HG02870 (cell line): ENCODE data around the gene SPACDR.
"Not testable (repeated sequence)": the region's sequence is repeated elsewhere in the genome, so short reads cannot be mapped to it uniquely, and the experiment has no call there.

Experiments used
- ATAC-seq: cut with Tn5 transposase; IDR thresholded peaks from one replicate; pipeline ENCODE4 v1.9.1; 2021; ENCODE audit warnings: mild to moderate bottlenecking, moderate library complexity; ENCODE audit not compliant: unreplicated experiment

SPACDR gene

GRCh38 chr7:100464210-100464660 is at the start of gene SPACDR:
Gene SPACDR (minus strand): TSS chr7:100464260. CDS start chr7:100464025, 235 bp downstream.
- ATAC-seq, result no peak

- no peak for ATAC-seq
Observed at GRCh38 chr7:100513212-100513810, 49.3 kb upstream of the SPACDR start.

GRCh38 chr7:100510437-100511239 is 46.6 kb upstream of the SPACDR start:
- ATAC-seq, result no peak

GRCh38 chr7:100509231-100509630 is 45.2 kb upstream of the SPACDR start:
- no peak for ATAC-seq

GRCh38 chr7:100506356-100506923 is 42.4 kb upstream of the SPACDR start:
- ATAC-seq, result no peak

GRCh38 chr7:100504887-100505611 is 41.0 kb upstream of the SPACDR start:
- no peak for ATAC-seq

- not testable (repeated sequence) for ATAC-seq
Observed at GRCh38 chr7:100504031-100504430, 40.0 kb upstream of the SPACDR start.

- ATAC-seq, result not testable (repeated sequence)
Observed at GRCh38 chr7:100500743-100501142, 36.7 kb upstream of the SPACDR start.

- no peak for ATAC-seq
Observed at GRCh38 chr7:100496509-100496908, 32.4 kb upstream of the SPACDR start.

GRCh38 chr7:100493476-100494264 is 29.6 kb upstream of the SPACDR start:
- no peak for ATAC-seq

GRCh38 chr7:100492738-100493475 is 28.8 kb upstream of the SPACDR start:
- ATAC-seq, result no peak

- no peak for ATAC-seq
Observed at GRCh38 chr7:100491192-100491578, 27.1 kb upstream of the SPACDR start.

GRCh38 chr7:100490483-100491191 is 26.6 kb upstream of the SPACDR start:
- no peak for ATAC-seq

- no peak for ATAC-seq
Observed at GRCh38 chr7:100489824-100490223, 25.8 kb upstream of the SPACDR start.

- no peak for ATAC-seq
Observed at GRCh38 chr7:100489121-100489520, 25.1 kb upstream of the SPACDR start.

- no peak for ATAC-seq
Observed at GRCh38 chr7:100488333-100489095, 24.5 kb upstream of the SPACDR start.

GRCh38 chr7:100486753-100487446 is 22.8 kb upstream of the SPACDR start:
- ATAC-seq, result no peak

GRCh38 chr7:100486111-100486636 is 22.1 kb upstream of the SPACDR start:
- no peak for ATAC-seq
